Left ventricle myocardium inferior (tissue), 1 donor: ENCODE results near the gene ACTMAP. TPM values are rescaled to one million over a fixed set of nuclear protein-coding genes. Genes with fewer than 3 reads are reported as not detected.

Experiments
- DNase-seq: peaks from one replicate; pipeline ENCODE4 v3.0.0-alpha.2; 2020
- H3K27ac ChIP-seq: fragments of 200-600 bp; replicated peaks from 2 replicates; pipeline ENCODE4 v1.8.0; 2021
- H3K27me3 ChIP-seq: fragments of 200-600 bp; 2 replicates; pipeline ENCODE4 v1.8.0; 2021; ENCODE audit warnings: low read depth
- H3K36me3 ChIP-seq: fragments of 200-600 bp; 2 replicates; pipeline ENCODE4 v1.8.0; 2021
- H3K4me1 ChIP-seq: fragments of 200-600 bp; 2 replicates; pipeline ENCODE4 v1.8.0; 2021
- H3K4me3 ChIP-seq: fragments of 200-600 bp; 2 replicates; pipeline ENCODE4 v1.8.0; 2021; ENCODE audit warnings: mild to moderate bottlenecking, moderate library complexity
- H3K9me3 ChIP-seq: fragments of 200-600 bp; replicated peaks from 2 replicates; pipeline ENCODE4 v1.8.0; 2021
- CTCF ChIP-seq: fragments of 200-600 bp; IDR thresholded peaks from 2 replicates; pipeline ENCODE4 v1.8.0; 2021; ENCODE audit warnings: antibody characterized with exemption, mild to moderate bottlenecking, borderline replicate concordance
- intact Hi-C: fragments of 100-400 bp; cut with micrococcal nuclease; formaldehyde crosslinking; loops from one replicate; pipeline ENCODE4 v1.11.0; 2022
- total RNA-seq: library from RNA; stranded (reverse); fragmentation: NEBNext Ultra II Directional; extraction: Animal tissue kit (Norgen Biotek cat#: 25700); gene quantifications from one replicate; pipeline ENCODE4 v1.2.1, GENCODE V29; 2021
- donor health status: DM: no; HTN: yes; CAD: no; lungs with severe emphysema.

The ACTMAP gene
- total RNA-seq, 1 donor from 2014 or later: 7.4 TPM

- intact Hi-C loops: no loop called here
- no peak for DNase-seq
- Histone ChIP-seq H3K9me3 (no peaks in the 10 kb centered on the region), H3K27ac (no peak overlapping the region), H3K4me3 (no peak overlapping the region), H3K27me3 (no peaks in the 10 kb centered on the region), H3K36me3 (peaks cover 66% of the 10 kb centered on the region), H3K4me1 (peaks cover 47% of the 10 kb centered on the region)
- TF ChIP-seq CTCF: no peak
These were observed 40.5 kb downstream of the ACTMAP start for GRCh38 chr19:40709817-40710216.

- DNase-seq: no peak
- Histone ChIP-seq H3K36me3 (peaks cover 80% of the 10 kb centered on the region), H3K4me3 (no peak overlapping the region), H3K4me1 (peaks cover 47% of the 10 kb centered on the region), H3K27ac (peak overlapping the region; percentile 85), H3K9me3 (no peaks in the 10 kb centered on the region), H3K27me3 (no peaks in the 10 kb centered on the region)
- intact Hi-C loops: no loop called here
- no peak for TF ChIP-seq CTCF
These were observed 42.7 kb downstream of the ACTMAP start for GRCh38 chr19:40707615-40708014.

- no peak for TF ChIP-seq CTCF
- H3K4me3 ChIP-seq: no peak overlapping the region
- intact Hi-C loops: no loop called here
- no peaks in the 10 kb centered on the region for H3K27me3 ChIP-seq
- H3K36me3 ChIP-seq: peaks cover 87% of the 10 kb centered on the region
- no peak for DNase-seq
- no peaks in the 10 kb centered on the region for H3K9me3 ChIP-seq
- peaks cover 47% of the 10 kb centered on the region for H3K4me1 ChIP-seq
- peak overlapping the region; percentile 85 for H3K27ac ChIP-seq
These were observed 44.2 kb downstream of the ACTMAP start for GRCh38 chr19:40705950-40706619.

- Histone ChIP-seq H3K4me1 (peaks cover 47% of the 10 kb centered on the region), H3K36me3 (peaks cover 85% of the 10 kb centered on the region), H3K27me3 (no peaks in the 10 kb centered on the region), H3K4me3 (no peak overlapping the region), H3K27ac (peak overlapping the region; percentile 85), H3K9me3 (no peaks in the 10 kb centered on the region)
- peak; percentile 65 for DNase-seq
- no peak for TF ChIP-seq CTCF
- intact Hi-C loops: no loop called here
These were observed 45.0 kb downstream of the ACTMAP start for GRCh38 chr19:40705362-40705651.

- peaks cover 47% of the 10 kb centered on the region for H3K4me1 ChIP-seq
- DNase-seq: no peak
- TF ChIP-seq CTCF: no peak
- no peaks in the 10 kb centered on the region for H3K27me3 ChIP-seq
- peaks cover 84% of the 10 kb centered on the region for H3K36me3 ChIP-seq
- intact Hi-C loops: no loop called here
- peak overlapping the region; percentile 85 for H3K27ac ChIP-seq
- H3K9me3 ChIP-seq: no peaks in the 10 kb centered on the region
- no peak overlapping the region for H3K4me3 ChIP-seq
These were observed 45.6 kb downstream of the ACTMAP start for GRCh38 chr19:40704491-40705361.
